IMR-90 (cell line): Measurements from ENCODE around the gene FOXO3. TPM values are rescaled to one million over a fixed set of nuclear protein-coding genes. Genes with fewer than 3 reads are reported as not detected.

Experiments used
- ATAC-seq: fragments of 200-7000 bp; cut with Tn5 transposase; 2 replicates; pipeline ENCODE4 v1.9.1; 2020; ENCODE audit warnings: low read depth, mild to moderate bottlenecking, moderate library complexity
- BruUV-seq: library from RNA; stranded (reverse); fragments of 400-500 nt; replicated peaks from 2 replicates; lab custom pipeline; 2021; lab: Mats Ljungman, UMichigan
- CTCF ChIA-PET: fragments of 300-600 bp; formaldehyde crosslinking; extraction: SDS; loops from one replicate; lab custom pipeline; 2021; ENCODE audit warnings: antibody characterized with exemption; lab: Yijun Ruan, JAX
- POLR2A ChIA-PET: fragments of 300-600 bp; sonication (Branson Sonifier 250); formaldehyde crosslinking; loops from one replicate; lab custom pipeline; 2022; ENCODE audit warnings: antibody characterized with exemption; ENCODE audit not compliant: unreplicated experiment; lab: Charles Lee
- DNase-seq: peaks from one replicate; pipeline ENCODE4 v3.0.0; 2013
- H2AFZ ChIP-seq: replicated peaks from 2 replicates; pipeline ENCODE3; 2013; ENCODE audit warnings: low read length, mild to moderate bottlenecking; ENCODE audit not compliant: poor library complexity
- H2AK5ac ChIP-seq: 2 replicates; pipeline ENCODE4 v1.6.1; 2013; ENCODE audit warnings: low read depth, low read length, inconsistent platforms
- H2AK9ac ChIP-seq: replicated peaks from 2 replicates; pipeline ENCODE3; 2013; ENCODE audit warnings: mild to moderate bottlenecking, low read depth, low read length, moderate library complexity; ENCODE audit not compliant: poor library complexity
- H2BK120ac ChIP-seq: 2 replicates; pipeline ENCODE4 v1.6.1; 2013; ENCODE audit warnings: low read depth, low read length, inconsistent platforms
- H2BK15ac ChIP-seq: 3 replicates; pipeline ENCODE4 v1.6.1; 2013; ENCODE audit warnings: low read depth, low read length, inconsistent platforms
- H2BK20ac ChIP-seq: 2 replicates; pipeline ENCODE4 v1.6.1; 2013; ENCODE audit warnings: low read depth, mild to moderate bottlenecking, inconsistent platforms, low read length, moderate library complexity
- H2BK5ac ChIP-seq: 2 replicates; pipeline ENCODE4 v1.6.1; 2013; ENCODE audit warnings: mild to moderate bottlenecking, low read depth, low read length, inconsistent platforms; ENCODE audit not compliant: poor library complexity, severe bottlenecking
- H3K14ac ChIP-seq: replicated peaks from 2 replicates; pipeline ENCODE4 v1.6.1; 2013; ENCODE audit warnings: low read depth, low read length, inconsistent platforms
- H3K18ac ChIP-seq: 2 replicates; pipeline ENCODE4 v1.6.1; 2013; ENCODE audit warnings: low read depth, low read length, control low read depth
- H3K23ac ChIP-seq: 2 replicates; pipeline ENCODE4 v1.6.1; 2013; ENCODE audit warnings: low read depth, low read length, inconsistent platforms
- H3K27ac ChIP-seq: 2 replicates; pipeline ENCODE4 v1.5.1; 2013; ENCODE audit warnings: mild to moderate bottlenecking, control low read depth, low read length; ENCODE audit not compliant: insufficient read depth
- H3K27me3 ChIP-seq: 2 replicates; pipeline ENCODE4 v1.6.1; 2013; ENCODE audit warnings: low read length; ENCODE audit not compliant: control insufficient read depth, insufficient read depth
- H3K36me3 ChIP-seq: 2 replicates; pipeline ENCODE4 v1.6.1; 2013; ENCODE audit warnings: low read length, mixed read lengths; ENCODE audit not compliant: control insufficient read depth, insufficient read depth
- H3K4ac ChIP-seq: 2 replicates; pipeline ENCODE4 v1.6.1; 2013; ENCODE audit warnings: low read depth, low read length, inconsistent platforms
- H3K4me1 ChIP-seq: 2 replicates; pipeline ENCODE4 v1.6.1; 2013; ENCODE audit warnings: low read length, mixed read lengths; ENCODE audit not compliant: control insufficient read depth, insufficient read depth
- H3K4me2 ChIP-seq: 2 replicates; pipeline ENCODE4 v1.6.1; 2013; ENCODE audit warnings: low read depth, mild to moderate bottlenecking, control low read depth, low read length, moderate library complexity
- H3K4me3 ChIP-seq: 2 replicates; pipeline ENCODE4 v1.5.1; 2013; ENCODE audit warnings: low read depth, mild to moderate bottlenecking, control low read depth, low read length, moderate library complexity; ENCODE audit not compliant: insufficient read depth
- H3K56ac ChIP-seq: 2 replicates; pipeline ENCODE4 v1.6.1; 2013; ENCODE audit warnings: low read length, inconsistent platforms; ENCODE audit not compliant: insufficient read depth; ENCODE audit errors: extremely low read depth
- H3K79me1 ChIP-seq, 2 experiments: 2 replicates each; pipeline ENCODE4 v1.6.1; 2013; ENCODE audit warnings: low read length in 2 of 2, inconsistent platforms in 1 of 2, low read depth in 1 of 2
- H3K9ac ChIP-seq: 2 replicates; pipeline ENCODE4 v1.6.1; 2013; ENCODE audit warnings: low read depth, low read length, control low read depth
- H3K9me1 ChIP-seq: 2 replicates; pipeline ENCODE4 v1.6.1; 2013; ENCODE audit warnings: low read length, inconsistent platforms; ENCODE audit not compliant: insufficient read depth
- H3K9me3 ChIP-seq: 2 replicates; pipeline ENCODE4 v1.6.1; 2013; ENCODE audit warnings: low read length; ENCODE audit not compliant: control insufficient read depth, insufficient read depth
- H4K20me1 ChIP-seq: 2 replicates; pipeline ENCODE4 v1.6.1; 2013; ENCODE audit warnings: low read length, inconsistent platforms; ENCODE audit not compliant: insufficient read depth
- H4K5ac ChIP-seq: 2 replicates; pipeline ENCODE4 v1.6.1; 2013; ENCODE audit warnings: mild to moderate bottlenecking, low read depth, low read length, control low read depth
- H4K8ac ChIP-seq, 2 experiments: 2 replicates each; pipeline ENCODE4 v1.6.1; 2013; ENCODE audit warnings: low read depth in 2 of 2, low read length in 2 of 2, control low read depth in 1 of 2, inconsistent platforms in 1 of 2
- H4K91ac ChIP-seq: 2 replicates; pipeline ENCODE4 v1.6.1; 2013; ENCODE audit warnings: low read depth, low read length, inconsistent platforms; ENCODE audit not compliant: insufficient read depth
- BHLHE40 ChIP-seq: fragments of 150-350 bp; IDR thresholded peaks from 2 replicates; pipeline ENCODE4 v1.6.1; 2016; ENCODE audit warnings: mild to moderate bottlenecking, low read depth, low read length
- CEBPB ChIP-seq: IDR thresholded peaks from 2 replicates; pipeline ENCODE4 v1.6.1; 2012; ENCODE audit warnings: low read depth, low read length, improper control_type of control experiment
- CHD1 ChIP-seq: IDR thresholded peaks from 2 replicates; pipeline ENCODE4 v1.6.1; 2012; ENCODE audit warnings: low read depth, low read length, improper control_type of control experiment
- FOS ChIP-seq: fragments of 150-350 bp; IDR thresholded peaks from 2 replicates; pipeline ENCODE4 v1.6.1; 2016; ENCODE audit warnings: low read depth, low read length
- MAFK ChIP-seq: IDR thresholded peaks from 2 replicates; pipeline ENCODE4 v1.6.1; 2012; ENCODE audit warnings: low read depth, low read length, improper control_type of control experiment
- MAZ ChIP-seq: IDR thresholded peaks from 2 replicates; pipeline ENCODE4 v1.6.1; 2012; ENCODE audit warnings: low read depth, mild to moderate bottlenecking, low read length, improper control_type of control experiment, moderate library complexity, borderline replicate concordance
- MXI1 ChIP-seq: IDR thresholded peaks from 2 replicates; pipeline ENCODE4 v1.6.1; 2012; ENCODE audit warnings: low read depth, mild to moderate bottlenecking, low read length, moderate library complexity, borderline replicate concordance
- NFE2L2 ChIP-seq: fragments of 150-350 bp; IDR thresholded peaks from 2 replicates; pipeline ENCODE4 v1.6.1; 2016; ENCODE audit warnings: low read depth, mild to moderate bottlenecking, low read length
- POLR2A ChIP-seq: IDR thresholded peaks from 2 replicates; pipeline ENCODE4 v1.6.1; 2012; ENCODE audit warnings: mild to moderate bottlenecking, low read depth, low read length
- RAD21 ChIP-seq: IDR thresholded peaks from 2 replicates; pipeline ENCODE4 v1.6.1; 2012; ENCODE audit warnings: low read length, improper control_type of control experiment
- RCOR1 ChIP-seq: IDR thresholded peaks from 2 replicates; pipeline ENCODE4 v1.6.1; 2012; ENCODE audit warnings: mild to moderate bottlenecking, low read length, improper control_type of control experiment; ENCODE audit not compliant: insufficient replicate concordance
- RFX5 ChIP-seq: IDR thresholded peaks from 2 replicates; pipeline ENCODE4 v1.8.0; 2012; ENCODE audit warnings: low read depth, mild to moderate bottlenecking, low read length, moderate library complexity
- SMC3 ChIP-seq: fragments of 150-350 bp; IDR thresholded peaks from 2 replicates; pipeline ENCODE4 v1.6.1; 2016; ENCODE audit warnings: low read depth, mild to moderate bottlenecking, antibody characterized with exemption, low read length, moderate library complexity
- WGBS, 2 experiments: methylation state at CpG; one replicate each; pipeline versions ENCODE4 v1.1.5 to v1.1.7; 2013; ENCODE audit warnings: missing lambda C conversion rate in 2 of 2; ENCODE audit not compliant: insufficient read length in 1 of 2; ENCODE audit errors: extremely low coverage in 2 of 2; 5-methylcytosine and 5-hydroxymethylcytosine counted together
- dilution Hi-C: fragments of 300-500 bp; cut with HindIII; formaldehyde crosslinking; loops from one replicate; pipeline ENCODE4 v1.14.3; 2018; ENCODE audit warnings: low sequenced_read_pairs; ENCODE audit not compliant: unreplicated experiment
- in situ Hi-C: fragments of 300-500 bp; cut with MboI; formaldehyde crosslinking; loops from 3 replicates; pipeline ENCODE4 v1.14.3; 2019; ENCODE audit warnings: low sequenced_read_pairs, inconsistent platforms, mixed read lengths
- intact Hi-C: fragments of 100-400 bp; cut with micrococcal nuclease; formaldehyde crosslinking; loops from 2 replicates; pipeline ENCODE4 v1.10.0; 2022
- polyA plus RNA-seq, 3 experiments: library from polyadenylated mRNA; depleted of rRNA; stranded (reverse); fragments of >200 nt; gene quantifications; 2 replicates each; pipeline ENCODE4 v1.2.3, GENCODE V29; 2012; ENCODE audit warnings: low replicate concordance in 1 of 3
- total RNA-seq: library from RNA; depleted of rRNA; stranded (reverse); fragments of >200 nt; gene quantifications from 2 replicates; pipeline ENCODE4 v1.2.3, GENCODE V29; 2012
- TF ChIP-seq, protein P1 (sequence below): conservative IDR thresholded peaks from 2 replicates; pipeline ENCODE4 v1.5.1; 2012; ENCODE audit warnings: mild to moderate bottlenecking, low read depth, low read length, improper control_type of control experiment
- TF ChIP-seq, protein P2 (sequence below): fragments of 150-350 bp; IDR thresholded peaks from 2 replicates; pipeline ENCODE4 v1.6.1; 2016; ENCODE audit warnings: low read depth, mild to moderate bottlenecking, low read length, moderate library complexity, borderline replicate concordance
- TF ChIP-seq, protein P3 (sequence below): fragments of 150-350 bp; IDR thresholded peaks from 2 replicates; pipeline ENCODE4 v1.6.1; 2017; ENCODE audit warnings: mild to moderate bottlenecking, antibody characterized with exemption, low read length, low read depth

The FOXO3 gene
- total and polyA plus RNA-seq, 2 of the 4 experiments (the other 2 are of a cell fraction) = 17.5 to 38.7 TPM

DNA sequence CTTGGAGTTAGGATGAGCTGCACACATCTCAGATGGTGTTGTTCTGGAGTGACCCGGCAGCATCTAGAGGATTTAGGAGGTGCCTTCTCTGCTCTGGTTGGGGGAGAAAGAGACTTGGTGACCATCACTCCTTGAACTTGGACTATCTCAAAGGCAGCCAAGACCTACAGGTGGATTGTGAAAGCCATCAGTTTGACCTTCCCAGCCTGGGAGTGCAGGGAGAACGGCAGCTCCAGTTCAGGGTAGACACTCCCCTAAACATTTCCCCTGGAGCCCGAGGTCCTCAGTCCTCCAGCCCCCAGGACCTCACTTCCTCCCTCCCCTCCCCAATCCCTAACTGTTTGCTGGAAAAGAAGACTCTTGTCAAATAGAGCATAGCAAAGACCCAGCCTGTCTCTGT lies 158.8 kb downstream of the FOXO3 start:
- Histone ChIP-seq H3K14ac (no peak overlapping the region), H3K9me3 (peaks cover 5% of the 10 kb centered on the region; the same call in 1 of the 2 replicates), H4K5ac (no peak overlapping the region), H2BK20ac (no peak overlapping the region), H2BK120ac (no peak overlapping the region), H3K4ac (no peak overlapping the region), H2BK5ac (no peak overlapping the region), H3K4me2 (no peak overlapping the region), H4K8ac (no peak overlapping the region), H2AK9ac (no peak overlapping the region), H3K27ac (no peak overlapping the region), H3K9me1 (peaks cover 9% of the 10 kb centered on the region; the same call in 1 of the 2 replicates), H3K56ac (no peak overlapping the region), H3K9ac (no peak overlapping the region), H3K36me3 (no peaks in the 10 kb centered on the region), H2BK15ac (no peak overlapping the region), H3K27me3 (no peaks in the 10 kb centered on the region), H3K79me1 (no peaks in the 10 kb centered on the region), H2AK5ac (no peak overlapping the region), H4K20me1 (no peaks in the 10 kb centered on the region), H3K4me3 (no peak overlapping the region), H3K23ac (no peak overlapping the region), H2AFZ (no peak overlapping the region), H4K91ac (no peak overlapping the region), H3K18ac (no peak overlapping the region), H3K4me1 (peaks cover 2% of the 10 kb centered on the region; the same call in 1 of the 2 replicates)
- POLR2A ChIA-PET = no interaction called here
- no peak for TF ChIP-seq MAZ
- no peak for TF ChIP-seq CEBPB
- TF ChIP-seq BHLHE40 = no peak
- no peak for TF ChIP-seq POLR2A
- TF ChIP-seq, protein P1, sequence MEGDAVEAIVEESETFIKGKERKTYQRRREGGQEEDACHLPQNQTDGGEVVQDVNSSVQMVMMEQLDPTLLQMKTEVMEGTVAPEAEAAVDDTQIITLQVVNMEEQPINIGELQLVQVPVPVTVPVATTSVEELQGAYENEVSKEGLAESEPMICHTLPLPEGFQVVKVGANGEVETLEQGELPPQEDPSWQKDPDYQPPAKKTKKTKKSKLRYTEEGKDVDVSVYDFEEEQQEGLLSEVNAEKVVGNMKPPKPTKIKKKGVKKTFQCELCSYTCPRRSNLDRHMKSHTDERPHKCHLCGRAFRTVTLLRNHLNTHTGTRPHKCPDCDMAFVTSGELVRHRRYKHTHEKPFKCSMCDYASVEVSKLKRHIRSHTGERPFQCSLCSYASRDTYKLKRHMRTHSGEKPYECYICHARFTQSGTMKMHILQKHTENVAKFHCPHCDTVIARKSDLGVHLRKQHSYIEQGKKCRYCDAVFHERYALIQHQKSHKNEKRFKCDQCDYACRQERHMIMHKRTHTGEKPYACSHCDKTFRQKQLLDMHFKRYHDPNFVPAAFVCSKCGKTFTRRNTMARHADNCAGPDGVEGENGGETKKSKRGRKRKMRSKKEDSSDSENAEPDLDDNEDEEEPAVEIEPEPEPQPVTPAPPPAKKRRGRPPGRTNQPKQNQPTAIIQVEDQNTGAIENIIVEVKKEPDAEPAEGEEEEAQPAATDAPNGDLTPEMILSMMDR = no peak
- TF ChIP-seq, protein P2, sequence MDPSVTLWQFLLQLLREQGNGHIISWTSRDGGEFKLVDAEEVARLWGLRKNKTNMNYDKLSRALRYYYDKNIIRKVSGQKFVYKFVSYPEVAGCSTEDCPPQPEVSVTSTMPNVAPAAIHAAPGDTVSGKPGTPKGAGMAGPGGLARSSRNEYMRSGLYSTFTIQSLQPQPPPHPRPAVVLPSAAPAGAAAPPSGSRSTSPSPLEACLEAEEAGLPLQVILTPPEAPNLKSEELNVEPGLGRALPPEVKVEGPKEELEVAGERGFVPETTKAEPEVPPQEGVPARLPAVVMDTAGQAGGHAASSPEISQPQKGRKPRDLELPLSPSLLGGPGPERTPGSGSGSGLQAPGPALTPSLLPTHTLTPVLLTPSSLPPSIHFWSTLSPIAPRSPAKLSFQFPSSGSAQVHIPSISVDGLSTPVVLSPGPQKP = no peak
- TF ChIP-seq SMC3 = no peak
- TF ChIP-seq RCOR1 = no peak
- no peak for TF ChIP-seq MAFK
- no peak for TF ChIP-seq FOS
- TF ChIP-seq, protein P3, sequence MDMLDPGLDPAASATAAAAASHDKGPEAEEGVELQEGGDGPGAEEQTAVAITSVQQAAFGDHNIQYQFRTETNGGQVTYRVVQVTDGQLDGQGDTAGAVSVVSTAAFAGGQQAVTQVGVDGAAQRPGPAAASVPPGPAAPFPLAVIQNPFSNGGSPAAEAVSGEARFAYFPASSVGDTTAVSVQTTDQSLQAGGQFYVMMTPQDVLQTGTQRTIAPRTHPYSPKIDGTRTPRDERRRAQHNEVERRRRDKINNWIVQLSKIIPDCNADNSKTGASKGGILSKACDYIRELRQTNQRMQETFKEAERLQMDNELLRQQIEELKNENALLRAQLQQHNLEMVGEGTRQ = no peak
- no peak for TF ChIP-seq CHD1
- TF ChIP-seq NFE2L2 = no peak
- TF ChIP-seq RFX5 = no peak
- TF ChIP-seq MXI1 = no peak
- TF ChIP-seq RAD21 = no peak
- CTCF ChIA-PET = no interaction called here
- DNase-seq = no peak
- dilution Hi-C loops (no loop called here), in situ Hi-C loops (no loop called here), intact Hi-C loops (no loop called here)
- WGBS, 2 experiments = 100% methylated on average over 1 of the region's 3 CpGs; no CpG with 5 or more reads in 1 of the 2 experiments
- ATAC-seq = no peak
- no TSS peak for BruUV-seq
